Esophagus squamous epithelium (tissue), 4 donors: ENCODE data around the gene WDR91.

Experiments
- CTCF ChIP-seq, 6 experiments: fragments of 450-650 bp in 4 of 6; fragments of 200-600 bp in 2 of 6; sonication (generic) in 2 of 6; IDR thresholded peaks; one replicate each; pipeline ENCODE4 v1.5.1; 2016 to 2019; ENCODE audit warnings: antibody characterized with exemption in 6 of 6, mild to moderate bottlenecking in 4 of 6, moderate library complexity in 4 of 6
- POLR2A ChIP-seq, 4 donors: fragments of 450-650 bp; IDR thresholded peaks; one replicate each; pipeline ENCODE4 v1.6.1; 2017; ENCODE audit warnings: antibody characterized with exemption in 4 of 4, mild to moderate bottlenecking in 4 of 4, moderate library complexity in 3 of 4

DNA sequence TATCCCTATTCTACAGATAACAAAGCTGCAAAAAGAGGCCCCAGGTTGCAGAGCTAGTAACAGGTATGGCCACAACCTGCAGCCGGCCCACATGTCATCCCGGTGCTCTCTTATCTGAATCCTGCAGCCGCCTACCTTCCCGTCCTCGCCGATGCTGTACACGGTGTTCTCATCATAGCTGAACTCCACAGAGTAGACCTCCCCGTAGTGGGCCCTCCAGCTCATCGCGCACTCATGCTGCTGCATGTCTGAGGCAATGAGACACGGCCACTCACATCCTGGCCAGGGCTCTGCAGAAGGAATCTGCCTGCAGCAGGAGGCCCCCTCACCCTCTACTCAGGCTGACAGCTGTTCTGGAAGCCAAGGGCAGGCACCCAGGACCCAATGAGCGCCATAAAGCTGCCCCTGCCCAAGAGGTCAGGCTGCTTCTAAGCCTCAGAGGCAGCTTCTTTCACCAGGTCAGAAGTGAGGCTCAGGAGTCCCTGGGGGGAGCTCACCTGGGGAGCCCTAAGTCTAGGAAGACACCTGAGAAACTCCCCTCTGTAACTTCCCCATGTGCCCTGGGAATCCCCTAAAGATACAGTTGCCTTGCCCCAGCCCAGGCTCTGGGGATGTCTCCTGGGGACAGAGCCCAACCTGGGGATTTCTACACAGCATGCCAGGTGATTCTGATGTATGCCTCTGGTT is 22.9 kb downstream of the WDR91 start:
- TF ChIP-seq CTCF (IDR thresholded peaks at IDR 0.05) (no peak), POLR2A (IDR thresholded peaks at IDR 0.05) (no peak)
